Endothelial cell of umbilical vein (primary cell): ENCODE results near the gene CELA1. TPM values are rescaled to one million over a fixed set of nuclear protein-coding genes. Genes with fewer than 3 reads are reported as not detected.

ENCODE experiments used
- BruUV-seq: library from RNA; stranded (reverse); fragments of 400-500 nt; replicated peaks from 2 replicates; lab custom pipeline; 2021; lab: Mats Ljungman, UMichigan
- CTCF ChIA-PET: fragments of 300-600, 350-600 bp; sonication (Branson Sonifier 250); formaldehyde crosslinking; loops from one replicate; lab custom pipeline; 2021; ENCODE audit warnings: antibody characterized with exemption, inconsistent platforms; lab: Charles Lee
- POLR2A ChIA-PET: fragments of 300-600, 350-600 bp; sonication (Branson Sonifier 250); formaldehyde crosslinking; loops from one replicate; lab custom pipeline; 2021; ENCODE audit warnings: antibody characterized with exemption, inconsistent platforms; lab: Charles Lee
- DNase-seq: peaks from one replicate; pipeline ENCODE4 v3.0.0-alpha.2; 2011; ENCODE audit warnings: low read depth, low spot score
- FAIRE-seq: peaks from 2 replicates; lab custom pipeline; 2011; peaks lifted over from hg19 to GRCh38; lab: Jason Lieb, UNC
- H2AFZ ChIP-seq: 2 replicates; pipeline ENCODE4 v1.6.0; 2012; ENCODE audit warnings: low read depth, low read length, control low read depth, inconsistent platforms
- H3K27ac ChIP-seq: 2 replicates; pipeline ENCODE4 v1.5.1; 2011; ENCODE audit warnings: low read depth, mild to moderate bottlenecking, control low read depth, low read length, moderate library complexity; ENCODE audit not compliant: insufficient read depth
- H3K27me3 ChIP-seq, 2 experiments: 2 replicates each; pipeline versions ENCODE4 v1.6.0 to v1.6.1; 2011; ENCODE audit warnings: low read length in 2 of 2, mixed read lengths in 1 of 2; ENCODE audit not compliant: control insufficient read depth in 2 of 2, insufficient read depth in 2 of 2
- H3K36me3 ChIP-seq, 2 experiments: 2 replicates in 1 of 2; 3 replicates in 1 of 2; pipeline ENCODE4 v1.5.1; 2011; ENCODE audit warnings: low read length in 2 of 2, mild to moderate bottlenecking in 1 of 2, moderate library complexity in 1 of 2; ENCODE audit not compliant: control insufficient read depth in 2 of 2, insufficient read depth in 2 of 2; ENCODE audit errors: extremely low read depth in 1 of 2
- H3K4me1 ChIP-seq: 3 replicates; pipeline ENCODE4 v1.5.1; 2011; ENCODE audit warnings: mild to moderate bottlenecking, low read length; ENCODE audit not compliant: control insufficient read depth, insufficient read depth; ENCODE audit errors: extremely low read depth
- H3K4me2 ChIP-seq: 2 replicates; pipeline ENCODE4 v1.6.1; 2011; ENCODE audit warnings: low read length, control low read depth, mixed read lengths; ENCODE audit not compliant: insufficient read depth
- H3K4me3 ChIP-seq, 3 experiments: fragments of 200-600 bp in 1 of 3; sonication (generic), shearing (Covaris generic) in 1 of 3; replicated peaks in 1 of 3; 2 replicates each; pipeline ENCODE4 v1.5.1; 2011 to 2016; ENCODE audit warnings: control low read depth in 3 of 3, low read length in 3 of 3, mild to moderate bottlenecking in 2 of 3, inconsistent platforms in 1 of 3, low read depth in 1 of 3, moderate library complexity in 1 of 3; ENCODE audit not compliant: insufficient read depth in 1 of 3
- H3K79me2 ChIP-seq: 2 replicates; pipeline ENCODE4 v1.6.0; 2012; ENCODE audit warnings: low read length, inconsistent platforms; ENCODE audit not compliant: control insufficient read depth, insufficient read depth
- H3K9ac ChIP-seq: replicated peaks from 2 replicates; pipeline ENCODE3; 2011; ENCODE audit warnings: low read length, control low read depth; ENCODE audit not compliant: insufficient read depth; ENCODE audit errors: extremely low read depth
- H3K9me1 ChIP-seq: replicated peaks from 3 replicates; pipeline ENCODE4 v1.6.0; 2011; ENCODE audit warnings: mild to moderate bottlenecking, low read length; ENCODE audit not compliant: control insufficient read depth, insufficient read depth; ENCODE audit errors: extremely low read depth
- H3K9me3 ChIP-seq: replicated peaks from 2 replicates; pipeline ENCODE4 v1.5.1; 2012; ENCODE audit warnings: low read length, inconsistent platforms; ENCODE audit not compliant: control insufficient read depth, insufficient read depth
- H4K20me1 ChIP-seq: replicated peaks from 2 replicates; pipeline ENCODE3; 2011; ENCODE audit warnings: mild to moderate bottlenecking, low read length; ENCODE audit not compliant: control insufficient read depth, insufficient read depth; ENCODE audit errors: extremely low read depth
- CTCF ChIP-seq, 2 donors: IDR thresholded peaks; 1 replicate in 1 of 2; 2 replicates in 1 of 2; pipeline ENCODE4 v1.5.1; 2011; ENCODE audit warnings: low read length in 2 of 2, mild to moderate bottlenecking in 2 of 2, moderate library complexity in 2 of 2, control low read depth in 1 of 2, inconsistent platforms in 1 of 2, low read depth in 1 of 2; ENCODE audit not compliant: insufficient read depth in 1 of 2; ENCODE audit errors: extremely low read depth in 1 of 2
- EZH2 ChIP-seq: IDR thresholded peaks from 2 replicates; pipeline ENCODE4 v1.6.1; 2012; ENCODE audit warnings: borderline replicate concordance, low read depth, mild to moderate bottlenecking, moderate library complexity, low read length, inconsistent platforms; ENCODE audit not compliant: severe bottlenecking
- FOS ChIP-seq: IDR thresholded peaks from 2 replicates; pipeline ENCODE4 v1.6.1; 2011; ENCODE audit warnings: mild to moderate bottlenecking, low read length, moderate library complexity, borderline replicate concordance; ENCODE audit not compliant: insufficient read depth
- GATA2 ChIP-seq: IDR thresholded peaks from 2 replicates; pipeline ENCODE4 v1.7.0; 2011; ENCODE audit warnings: low read depth, mild to moderate bottlenecking, moderate library complexity, mixed read lengths, low read length; ENCODE audit not compliant: insufficient read length, insufficient read depth
- JUN ChIP-seq: IDR thresholded peaks from 2 replicates; pipeline ENCODE4 v1.6.1; 2011; ENCODE audit warnings: borderline replicate concordance, low read depth; ENCODE audit not compliant: insufficient read length, insufficient read depth
- MAX ChIP-seq: IDR thresholded peaks from 2 replicates; pipeline ENCODE4 v1.6.1; 2011; ENCODE audit not compliant: insufficient read depth, insufficient read length
- MYC ChIP-seq: IDR thresholded peaks from one replicate; pipeline ENCODE4 v1.6.1; 2011; ENCODE audit warnings: mild to moderate bottlenecking, low read depth, low read length
- POLR2A ChIP-seq: IDR thresholded peaks from 2 replicates; pipeline ENCODE4 v1.6.1; 2012; ENCODE audit warnings: low read depth, mild to moderate bottlenecking, control low read depth, low read length
- POLR2AphosphoS5 ChIP-seq: IDR thresholded peaks from 2 replicates; pipeline ENCODE4 v1.6.1; 2012; ENCODE audit warnings: low read depth, mild to moderate bottlenecking, control low read depth, low read length, moderate library complexity; ENCODE audit not compliant: insufficient read depth
- dilution Hi-C: fragments of 300-500 bp; cut with MboI; formaldehyde crosslinking; loops from one replicate; pipeline ENCODE4 v1.15.0; 2019; ENCODE audit warnings: low sequenced_read_pairs; ENCODE audit not compliant: extremely low pct_ligation_motif_present
- intact Hi-C: fragments of 100-400 bp; cut with micrococcal nuclease; formaldehyde crosslinking; loops from one replicate; pipeline ENCODE4 v1.10.0; 2022
- polyA plus RNA-seq, 4 experiments: library from polyadenylated mRNA; depleted of rRNA in 3 of 4; stranded (reverse) in 3 of 4; unstranded in 1 of 4; fragments of >200 nt; gene quantifications; 2 replicates each; pipeline versions ENCODE4 v1.2.1 to v1.2.3, GENCODE V29; 2011 to 2012; ENCODE audit warnings: missing spikeins in 1 of 4
- total RNA-seq: library from RNA; stranded (reverse); gene quantifications from 2 replicates; pipeline ENCODE4 v1.2.3, GENCODE V29; 2021

Gene CELA1
- total and polyA plus RNA-seq, 2 donors (not counting 3 experiments of a cell fraction or from before 2014, with no cell fraction given): not detected

- DNase-seq: no peak
- intact Hi-C loops: no loop called here
- Histone ChIP-seq H3K36me3 (no peaks in the 10 kb centered on the region), H3K4me1 (no peaks in the 10 kb centered on the region), H3K9me1 (no peaks in the 10 kb centered on the region), H2AFZ (no peak overlapping the region), H4K20me1 (no peaks in the 10 kb centered on the region), H3K79me2 (no peaks in the 10 kb centered on the region), H3K9ac (no peak overlapping the region), H3K9me3 (no peaks in the 10 kb centered on the region), H3K27me3 (no peaks in the 10 kb centered on the region), H3K27ac (no peak overlapping the region), H3K4me3 (no peak overlapping the region), H3K4me2 (no peak overlapping the region)
- CTCF ChIA-PET: interaction anchor here (1.0 kb wide), 2 partner anchors 30 to 361 kb away, joined by 3 read pairs; no protein-coding TSS in a partner anchor
- TF ChIP-seq JUN (no peak), POLR2A (no peak), GATA2 (no peak), CTCF (IDR thresholded peaks at IDR 0.05; ENCODE audit: extremely low read depth in 1 of 2, insufficient read depth in 1 of 2, low read depth in 1 of 2, low read length in 2 of 2) (no peak), EZH2 (no peak), MAX (no peak), FOS (no peak), POLR2AphosphoS5 (no peak), MYC (no peak)
- POLR2A ChIA-PET: no interaction called here
- dilution Hi-C loops: no loop called here
- no TSS peak for BruUV-seq
- no peak for FAIRE-seq
Measured at GRCh38 chr12:51348116-51348515, 1.6 kb upstream of the CELA1 start.
